ENCODE data around the gene VPS16.
"Not testable (repeated sequence)": the region's sequence is repeated elsewhere in the genome, so short reads cannot be mapped to it uniquely, and the experiment has no call there.

Gene VPS16

DNA sequence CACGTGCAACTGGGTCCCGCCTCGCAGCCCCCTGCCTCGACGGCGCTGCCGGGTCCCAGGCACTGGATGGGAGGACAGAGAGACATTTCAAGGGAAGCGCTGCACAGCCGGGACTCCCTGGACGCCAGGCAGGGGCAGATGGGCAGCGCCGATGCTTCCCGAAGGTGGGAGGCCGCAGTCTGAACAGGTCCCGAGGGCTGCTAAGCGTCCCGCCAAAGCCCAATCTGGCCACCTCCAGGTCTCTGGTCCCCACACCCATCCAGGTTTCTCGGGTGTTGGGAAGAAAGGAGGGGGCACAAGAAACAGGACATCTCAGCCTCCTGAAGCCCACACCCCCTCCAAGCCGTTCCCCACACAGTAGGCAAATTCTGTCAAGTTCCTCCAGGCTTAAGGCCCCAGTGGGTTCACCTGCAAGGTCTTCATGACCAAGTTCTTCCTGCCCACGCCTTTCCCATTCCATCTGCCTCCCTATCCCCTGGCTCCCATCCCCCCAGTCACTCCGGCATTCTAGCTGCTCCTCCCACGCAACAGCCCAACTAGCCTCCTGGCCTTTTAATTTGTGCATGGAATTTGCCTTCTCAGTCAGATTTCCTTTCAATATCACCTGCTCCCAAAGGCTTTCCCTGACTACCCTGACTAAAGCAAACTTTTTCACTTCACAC, 34.7 kb upstream of the VPS16 start:
- DNase-seq (ENCODE audit: low read depth): no peak
- TF ChIP-seq, protein P1, sequence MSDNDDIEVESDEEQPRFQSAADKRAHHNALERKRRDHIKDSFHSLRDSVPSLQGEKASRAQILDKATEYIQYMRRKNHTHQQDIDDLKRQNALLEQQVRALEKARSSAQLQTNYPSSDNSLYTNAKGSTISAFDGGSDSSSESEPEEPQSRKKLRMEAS (IDR thresholded peaks at IDR 0.05; ENCODE audit: low read depth, low read length): no peak
- no peak for TF ChIP-seq POLR2A (IDR thresholded peaks at IDR 0.05; ENCODE audit: extremely low read depth, insufficient read length)
- no peak for TF ChIP-seq MYC (IDR thresholded peaks at IDR 0.05; ENCODE audit: low read depth, low read length)
- no peak for TF ChIP-seq CTCF (IDR thresholded peaks at IDR 0.05; ENCODE audit: low read depth, low read length)
- no peak overlapping the region for H3K4me3 ChIP-seq (ENCODE audit: low read depth, low read length)

DNA sequence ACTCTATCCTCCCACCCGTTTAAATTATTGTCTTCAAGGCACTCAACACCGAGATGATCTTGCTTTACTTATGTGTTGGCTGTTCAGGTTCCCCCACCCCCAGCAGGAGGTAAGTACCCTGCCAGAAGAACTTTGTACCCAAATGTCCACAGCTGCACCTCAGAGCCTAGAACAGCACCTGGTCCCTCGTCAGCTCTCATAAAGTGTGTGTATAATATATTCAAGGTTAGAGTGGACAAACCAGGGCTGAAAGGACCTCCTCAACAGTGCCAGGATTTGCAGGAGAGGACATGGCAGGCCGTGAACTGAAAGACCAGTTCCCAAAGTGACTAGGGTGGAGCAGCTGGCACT, 34.2 kb upstream of the VPS16 start:
- no peak for DNase-seq (ENCODE audit: low read depth)
- no peak for TF ChIP-seq MYC (IDR thresholded peaks at IDR 0.05; ENCODE audit: low read depth, low read length)
- no peak for TF ChIP-seq CTCF (IDR thresholded peaks at IDR 0.05; ENCODE audit: low read depth, low read length)
- TF ChIP-seq, protein P1 (IDR thresholded peaks at IDR 0.05; ENCODE audit: low read depth, low read length): no peak
- no peak for TF ChIP-seq POLR2A (IDR thresholded peaks at IDR 0.05; ENCODE audit: extremely low read depth, insufficient read length)
- H3K4me3 ChIP-seq (ENCODE audit: low read depth, low read length): no peak overlapping the region

DNA sequence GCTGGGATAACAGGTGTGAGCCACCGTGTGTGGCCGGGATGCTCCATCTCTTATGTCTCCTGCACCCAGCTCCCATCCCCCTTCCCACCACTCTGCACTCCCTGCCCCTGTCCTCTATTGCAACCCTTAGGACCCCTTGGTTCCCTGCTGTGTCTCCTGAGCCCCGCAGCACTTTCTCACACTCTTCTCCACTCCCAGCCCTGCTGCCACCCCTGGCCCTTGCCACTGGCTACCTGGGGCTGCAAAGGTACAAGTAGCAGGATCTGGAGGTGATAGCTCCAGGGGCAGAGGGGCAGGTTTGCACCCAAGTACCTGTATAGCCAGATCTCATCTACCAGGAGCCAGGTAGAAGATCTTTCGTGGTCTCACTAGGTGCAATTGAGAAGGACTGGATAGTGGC, 33.5 kb upstream of the VPS16 start:
- no peak for DNase-seq (ENCODE audit: low read depth)
- TF ChIP-seq, protein P1 (IDR thresholded peaks at IDR 0.05; ENCODE audit: low read depth, low read length): no peak
- TF ChIP-seq MYC (IDR thresholded peaks at IDR 0.05; ENCODE audit: low read depth, low read length) (no peak), CTCF (IDR thresholded peaks at IDR 0.05; ENCODE audit: low read depth, low read length) (no peak), POLR2A (IDR thresholded peaks at IDR 0.05; ENCODE audit: extremely low read depth, insufficient read length) (no peak)
- no peak overlapping the region for H3K4me3 ChIP-seq (ENCODE audit: low read depth, low read length)

DNA sequence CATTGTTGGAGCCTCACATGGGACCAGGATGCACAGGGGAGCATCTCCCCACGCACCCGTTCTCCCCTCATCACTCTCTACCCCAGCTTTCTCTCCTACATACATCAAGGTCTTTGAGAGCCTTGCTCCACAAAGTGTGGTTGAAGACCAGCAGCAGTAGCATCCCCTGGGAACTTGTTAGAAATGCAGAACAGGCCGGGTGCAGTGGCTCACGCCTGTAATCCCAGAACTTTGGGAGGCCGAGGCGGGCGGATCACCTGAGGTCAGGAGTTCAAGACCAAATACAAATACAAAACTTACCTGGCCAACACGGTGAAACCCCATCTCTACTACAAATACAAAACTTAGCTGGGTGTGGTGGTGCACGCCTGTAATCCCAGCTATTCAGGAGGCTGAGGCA, 32.6 kb upstream of the VPS16 start:
- not testable (repeated sequence) for DNase-seq (ENCODE audit: low read depth); H3K4me3 ChIP-seq (ENCODE audit: low read depth, low read length)

DNA sequence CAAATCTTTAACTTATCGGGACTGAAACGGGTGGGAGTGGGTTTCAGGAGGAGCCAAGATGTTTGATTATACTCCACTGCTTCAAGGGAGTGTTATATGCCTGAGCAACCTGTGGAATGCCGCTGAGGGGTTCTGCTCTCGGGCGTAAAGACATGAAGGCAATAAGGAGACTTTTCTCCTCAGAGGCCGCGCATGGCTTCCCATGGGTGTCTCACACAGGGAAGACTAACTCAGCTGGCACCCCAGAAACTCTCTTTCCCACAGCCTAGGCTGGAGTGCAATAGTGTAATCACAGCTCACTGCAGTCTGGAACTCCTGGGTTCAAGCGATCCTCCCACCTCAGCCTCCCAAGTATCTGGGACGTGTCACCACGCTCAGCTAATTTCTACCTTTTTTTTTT, 30.9 kb upstream of the VPS16 start:
- TF ChIP-seq MYC (IDR thresholded peaks at IDR 0.05; ENCODE audit: low read depth, low read length): no peak
- no peak for TF ChIP-seq POLR2A (IDR thresholded peaks at IDR 0.05; ENCODE audit: extremely low read depth, insufficient read length)
- TF ChIP-seq CTCF (IDR thresholded peaks at IDR 0.05; ENCODE audit: low read depth, low read length): no peak
- TF ChIP-seq, protein P1 (IDR thresholded peaks at IDR 0.05; ENCODE audit: low read depth, low read length): no peak
- DNase-seq (ENCODE audit: low read depth): no peak
- H3K4me3 ChIP-seq (ENCODE audit: low read depth, low read length): no peak overlapping the region

DNA sequence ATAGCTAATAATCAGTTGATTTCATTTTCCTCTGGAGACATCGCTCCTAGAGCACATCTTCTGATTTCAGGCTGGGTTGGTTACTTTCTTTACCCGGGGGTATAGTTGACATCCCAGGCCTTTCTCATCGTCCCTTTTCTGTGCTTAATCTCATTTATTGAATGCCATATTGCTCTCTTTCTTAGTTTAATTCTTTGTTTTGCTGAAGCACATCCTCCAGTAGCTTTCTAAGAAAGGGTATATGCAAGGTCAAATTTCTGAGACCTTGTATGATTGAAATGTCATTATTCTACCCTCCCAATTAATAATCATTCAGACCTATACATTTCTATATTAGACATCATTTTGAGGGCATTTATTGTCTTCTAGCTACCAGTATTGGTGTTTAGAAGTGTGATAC, 28.4 kb upstream of the VPS16 start:
- no peak overlapping the region for H3K4me3 ChIP-seq (ENCODE audit: low read depth, low read length)
- no peak for TF ChIP-seq MYC (IDR thresholded peaks at IDR 0.05; ENCODE audit: low read depth, low read length)
- TF ChIP-seq, protein P1 (IDR thresholded peaks at IDR 0.05; ENCODE audit: low read depth, low read length): no peak
- no peak for DNase-seq (ENCODE audit: low read depth)

DNA sequence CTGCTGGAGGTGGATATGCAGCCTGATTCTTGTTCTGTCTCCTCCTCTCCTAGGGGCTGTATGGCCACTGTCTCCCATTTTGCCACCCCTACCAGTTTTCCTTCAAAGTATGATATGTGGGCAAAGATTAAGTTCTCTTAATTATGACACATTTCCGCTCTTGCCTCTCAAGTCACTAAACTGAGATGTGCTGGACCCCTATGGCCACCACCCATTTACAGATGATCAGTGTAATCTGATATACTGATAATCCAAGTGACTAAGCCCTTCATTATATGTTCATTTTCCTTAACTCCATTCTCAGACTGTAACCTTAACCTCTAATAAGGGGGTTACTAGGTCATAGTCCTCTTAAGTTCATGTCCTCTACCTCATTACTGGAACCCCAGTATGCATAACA, 26.5 kb upstream of the VPS16 start:
- DNase-seq (ENCODE audit: low read depth): no peak
- no peak overlapping the region for H3K4me3 ChIP-seq (ENCODE audit: low read depth, low read length)
- no peak for TF ChIP-seq CTCF (IDR thresholded peaks at IDR 0.05; ENCODE audit: low read depth, low read length)
- TF ChIP-seq MYC (IDR thresholded peaks at IDR 0.05; ENCODE audit: low read depth, low read length): no peak
- TF ChIP-seq, protein P1 (IDR thresholded peaks at IDR 0.05; ENCODE audit: low read depth, low read length): no peak
- TF ChIP-seq POLR2A (IDR thresholded peaks at IDR 0.05; ENCODE audit: extremely low read depth, insufficient read length): no peak
